ENCODE measurements around the gene HBE1.
"Not testable (repeated sequence)": the region's sequence is repeated elsewhere in the genome, so short reads cannot be mapped to it uniquely, and the experiment has no call there.

The HBE1 gene

DNA sequence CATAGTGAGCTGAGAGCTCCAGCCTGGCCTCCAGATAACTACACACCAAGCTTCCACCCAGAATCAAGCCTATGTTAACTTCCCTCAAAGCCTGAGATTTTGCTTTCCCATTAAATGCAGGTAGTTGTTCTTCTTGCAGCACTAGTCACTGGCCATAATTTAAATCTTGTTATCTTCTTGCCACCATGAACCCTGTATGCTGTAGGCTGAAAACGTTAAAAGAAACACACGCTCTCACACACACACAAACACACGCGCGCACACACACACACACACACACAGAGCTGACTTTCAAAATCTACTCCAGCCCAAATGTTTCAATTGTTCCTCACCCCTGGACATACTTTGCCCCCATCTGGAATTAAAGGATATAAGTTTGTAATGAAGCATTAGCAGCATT lies 16.3 kb downstream of the HBE1 start:
- DNase-seq (ENCODE audit: low read depth) = not testable (repeated sequence)

DNA sequence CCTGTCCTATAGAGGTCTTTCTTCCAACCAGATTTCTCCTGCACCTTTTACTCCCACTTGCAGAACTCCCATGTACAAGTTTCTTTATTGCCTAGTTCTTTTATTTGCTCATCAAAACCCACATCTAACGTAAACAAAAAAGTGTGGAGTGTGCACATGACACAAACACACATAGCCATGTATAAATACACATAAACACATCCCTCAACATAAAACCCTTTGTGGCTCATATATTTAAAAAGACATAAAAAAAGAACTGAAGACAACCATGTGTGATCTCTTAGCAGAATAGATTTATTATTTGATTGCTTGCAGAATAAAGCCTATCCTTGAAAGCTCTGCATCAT lies 16.9 kb downstream of the HBE1 start:
- DNase-seq (ENCODE audit: low read depth) = no peak

DNA sequence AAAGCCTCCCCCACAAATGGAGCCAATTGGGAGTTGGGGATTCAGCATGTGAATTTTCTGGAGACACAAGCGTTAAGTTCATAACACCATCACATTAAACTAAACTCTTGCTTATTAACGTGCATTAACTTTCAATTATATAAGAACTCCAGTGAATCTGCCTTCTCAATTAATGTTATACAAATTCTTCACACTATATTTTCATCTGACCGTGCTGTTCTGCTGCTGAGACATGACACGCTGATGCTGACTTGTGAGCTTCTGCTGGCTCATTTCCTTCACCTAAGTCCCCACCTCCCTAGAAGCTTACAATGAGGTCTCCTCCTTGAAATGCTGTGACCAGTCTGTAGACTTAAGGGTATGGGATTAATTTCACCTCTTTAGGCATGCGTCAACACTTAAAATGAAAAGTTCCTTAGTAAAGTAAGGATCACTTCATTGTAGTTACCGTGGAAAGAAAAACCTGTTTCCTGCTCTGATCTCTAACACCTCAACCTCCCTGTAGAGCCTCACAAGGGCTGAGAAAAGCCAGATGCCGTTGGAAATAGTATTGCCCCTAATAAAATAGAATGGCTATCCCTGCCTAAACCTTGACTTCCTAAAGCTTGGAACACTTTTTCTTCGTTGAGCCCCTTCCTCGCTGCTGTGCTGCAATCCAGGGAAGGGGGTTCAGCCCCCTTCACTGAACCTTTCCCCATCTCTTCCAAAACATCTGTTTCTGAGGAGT lies 17.4 kb downstream of the HBE1 start:
- no peak for DNase-seq (ENCODE audit: low read depth)

DNA sequence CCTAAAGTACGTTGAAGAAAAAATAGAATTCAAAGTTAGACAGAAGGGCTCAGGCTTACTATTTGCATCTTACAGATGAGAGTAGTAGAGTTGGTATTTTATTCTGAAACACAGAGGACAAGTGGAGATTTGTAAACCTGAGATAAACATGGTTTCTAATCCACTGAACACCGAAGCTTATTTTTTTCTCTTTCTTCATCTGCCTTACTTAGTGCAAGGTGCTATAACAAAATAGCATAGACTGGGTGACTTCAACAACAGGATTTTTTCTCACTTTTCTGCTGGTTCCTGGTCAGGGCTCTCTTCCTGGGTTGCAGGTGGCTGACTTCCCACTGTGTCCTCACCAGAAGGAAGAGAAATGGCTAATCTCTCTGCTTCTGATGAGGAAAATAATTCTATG lies 18.0 kb downstream of the HBE1 start:
- DNase-seq (ENCODE audit: low read depth) = no peak

DNA sequence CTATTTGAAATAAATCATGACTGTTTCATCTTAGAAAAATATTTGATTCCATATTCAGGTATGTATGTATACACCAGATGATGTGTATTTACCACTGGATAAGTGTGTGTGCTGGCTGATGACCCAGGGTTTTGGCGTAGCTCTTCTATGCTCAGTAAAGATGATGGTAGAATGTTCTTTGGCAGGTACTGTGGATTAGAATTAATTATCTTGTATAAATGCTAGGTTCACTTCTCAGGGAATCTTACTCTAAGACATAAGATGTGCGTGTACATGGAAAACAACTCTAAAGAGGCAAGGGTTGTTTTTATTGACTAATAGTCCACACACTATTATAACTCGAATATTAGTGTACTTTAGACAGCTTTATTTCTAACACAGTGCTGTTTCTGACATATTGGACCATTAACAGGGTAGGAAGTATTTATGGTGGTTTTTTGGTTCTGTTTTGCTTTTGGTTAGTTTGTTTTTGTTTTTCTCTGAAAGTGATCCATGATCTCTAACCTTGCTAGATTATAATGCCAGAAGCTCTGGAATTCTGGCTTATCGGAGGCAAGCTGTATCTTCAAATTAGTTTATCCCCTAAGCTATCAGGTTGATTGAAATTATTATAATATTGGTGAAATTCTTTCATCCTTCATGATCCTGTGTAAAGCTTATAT lies 19.1 kb downstream of the HBE1 start:
- no peak for DNase-seq (ENCODE audit: low read depth)

DNA sequence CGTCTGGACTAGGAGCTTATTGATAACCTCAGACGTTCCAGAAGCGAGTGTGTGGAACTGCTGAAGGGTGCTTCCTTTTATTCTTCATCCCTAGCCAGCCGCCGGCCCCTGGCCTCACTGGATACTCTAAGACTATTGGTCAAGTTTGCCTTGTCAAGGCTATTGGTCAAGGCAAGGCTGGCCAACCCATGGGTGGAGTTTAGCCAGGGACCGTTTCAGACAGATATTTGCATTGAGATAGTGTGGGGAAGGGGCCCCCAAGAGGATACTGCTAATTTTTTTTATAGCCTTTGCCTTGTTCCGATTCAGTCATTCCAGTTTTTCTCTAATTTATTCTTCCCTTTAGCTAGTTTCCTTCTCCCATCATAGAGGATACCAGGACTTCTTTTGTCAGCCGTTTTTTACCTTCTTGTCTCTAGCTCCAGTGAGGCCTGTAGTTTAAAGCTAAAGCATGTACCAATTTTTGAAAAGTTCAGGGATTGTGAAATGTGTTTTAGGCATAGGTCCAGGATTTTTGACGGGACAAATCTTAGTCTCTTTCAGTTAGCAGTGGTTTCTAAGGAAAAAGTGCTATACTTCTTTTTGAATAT lies 19.8 kb downstream of the HBE1 start, which contains the start of gene HBG1:
Gene HBG1, minus strand, starts transcription at position 51 of the 590 bp plus-strand sequence. CDS start 53 bp downstream, outside the sequence.
- DNase-seq (ENCODE audit: low read depth) = not testable (repeated sequence)

DNA sequence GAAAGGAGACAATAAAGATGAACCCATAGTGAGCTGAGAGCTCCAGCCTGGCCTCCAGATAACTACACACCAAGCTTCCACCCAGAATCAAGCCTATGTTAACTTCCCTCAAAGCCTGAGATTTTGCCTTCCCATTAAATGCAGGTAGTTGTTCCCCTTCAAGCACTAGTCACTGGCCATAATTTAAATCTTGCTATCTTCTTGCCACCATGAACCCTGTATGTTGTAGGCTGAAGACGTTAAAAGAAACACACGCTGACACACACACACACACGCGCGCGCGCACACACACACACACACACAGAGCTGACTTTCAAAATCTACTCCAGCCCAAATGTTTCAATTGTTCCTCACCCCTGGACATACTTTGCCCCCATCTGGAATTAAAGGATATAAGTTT lies 21.2 kb downstream of the HBE1 start:
- not testable (repeated sequence) for DNase-seq (ENCODE audit: low read depth)

DNA sequence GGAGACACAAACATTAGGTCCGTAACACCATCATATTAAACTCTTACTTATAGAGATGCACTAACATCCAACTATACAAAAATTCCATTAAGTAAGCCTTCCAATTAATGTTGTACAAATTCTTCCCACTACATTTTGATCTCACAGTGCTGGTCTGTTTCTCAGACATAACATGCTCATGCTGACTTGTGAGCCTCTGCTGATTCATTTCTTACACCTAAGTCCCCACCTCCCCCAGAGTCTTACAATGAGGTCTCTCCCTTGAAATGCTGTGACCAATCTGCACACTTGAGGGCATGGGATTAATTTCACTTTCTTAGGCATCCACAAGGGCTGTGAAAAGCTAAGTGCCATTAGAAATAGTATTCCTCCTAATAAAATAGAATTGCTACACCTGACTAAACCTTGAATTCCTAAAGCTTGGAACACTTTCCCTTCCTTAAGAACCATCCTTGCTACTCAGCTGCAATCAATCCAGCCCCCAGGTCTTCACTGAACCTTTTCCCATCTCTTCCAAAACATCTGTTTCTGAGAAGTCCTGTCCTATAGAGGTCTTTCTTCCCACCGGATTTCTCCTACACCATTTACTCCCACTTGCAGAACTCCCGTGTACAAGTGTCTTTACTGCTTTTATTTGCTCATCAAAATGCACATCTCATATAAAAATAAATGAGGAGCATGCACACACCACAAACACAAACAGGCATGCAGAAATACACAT lies 22.1 kb downstream of the HBE1 start:
- no peak for DNase-seq (ENCODE audit: low read depth)

DNA sequence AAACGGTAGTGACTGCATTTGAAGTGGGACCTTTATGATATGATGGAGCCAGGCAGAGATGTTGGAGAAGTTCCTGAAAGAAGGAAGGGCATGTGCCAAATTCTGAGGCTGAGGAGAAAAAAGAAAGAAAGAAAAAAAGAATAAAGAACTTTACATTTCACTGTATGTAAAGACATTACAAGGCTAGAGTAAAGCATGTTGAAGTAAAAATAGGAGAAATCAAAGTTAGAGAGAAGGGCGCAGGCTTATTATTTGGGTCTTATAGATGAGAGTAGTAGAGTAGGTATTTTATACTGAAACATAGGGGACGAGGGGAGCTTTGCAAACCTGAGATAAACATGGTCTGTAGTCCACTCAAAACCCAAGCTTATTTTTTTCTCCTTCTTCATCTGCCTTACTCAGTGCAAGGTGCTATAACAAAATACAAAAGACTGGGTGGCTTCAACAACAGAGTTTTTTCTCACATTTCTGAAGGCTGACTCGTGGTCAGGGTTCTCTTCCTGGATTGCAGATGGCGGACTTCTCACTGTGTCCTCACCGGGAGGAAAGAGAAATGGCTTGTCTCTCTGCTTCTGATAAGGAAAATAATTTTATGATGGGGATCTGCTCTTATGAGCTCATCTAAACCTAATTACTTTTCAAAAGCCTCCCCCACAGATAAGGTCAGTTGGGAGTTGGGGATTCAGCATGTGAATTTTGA lies 22.8 kb downstream of the HBE1 start:
- DNase-seq (ENCODE audit: low read depth) = no peak

DNA sequence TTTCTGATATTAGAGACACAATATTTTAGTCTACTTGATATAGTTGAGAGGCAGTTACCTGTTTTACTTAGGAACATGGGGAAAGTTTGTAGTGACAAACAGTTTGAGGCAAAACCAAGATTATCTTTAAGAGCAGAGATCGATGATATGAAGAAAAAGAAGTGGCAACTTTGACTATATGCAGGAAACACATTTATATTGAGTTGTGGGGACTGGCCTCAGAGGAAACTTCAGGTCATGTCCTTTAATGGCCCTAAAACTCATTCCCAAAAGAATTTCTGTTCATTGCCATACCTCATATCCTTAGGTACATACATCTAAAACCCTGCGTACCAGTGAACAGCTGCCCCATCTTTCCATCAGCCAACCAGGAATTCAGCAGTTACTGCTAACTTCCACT lies 24.6 kb downstream of the HBE1 start:
- DNase-seq (ENCODE audit: low read depth) = no peak

DNA sequence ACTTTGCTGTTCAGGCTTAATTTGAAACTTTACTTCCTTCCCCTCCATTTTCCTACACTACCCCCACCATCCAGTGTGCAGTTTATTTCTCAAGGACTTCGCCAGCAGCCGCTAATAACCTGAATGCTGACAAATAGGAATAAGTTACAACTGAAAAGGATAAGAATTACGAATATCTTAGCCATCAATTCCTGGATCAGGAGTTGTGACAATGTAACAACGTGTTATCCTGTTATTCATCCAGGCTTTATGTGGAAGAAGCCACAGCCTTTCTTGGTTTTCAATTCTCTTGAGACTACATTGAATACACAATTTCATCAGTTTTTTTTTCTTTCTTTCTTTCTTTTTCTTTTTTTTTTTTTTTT lies 25.9 kb downstream of the HBE1 start:
- DNase-seq (ENCODE audit: low read depth) = no peak

DNA sequence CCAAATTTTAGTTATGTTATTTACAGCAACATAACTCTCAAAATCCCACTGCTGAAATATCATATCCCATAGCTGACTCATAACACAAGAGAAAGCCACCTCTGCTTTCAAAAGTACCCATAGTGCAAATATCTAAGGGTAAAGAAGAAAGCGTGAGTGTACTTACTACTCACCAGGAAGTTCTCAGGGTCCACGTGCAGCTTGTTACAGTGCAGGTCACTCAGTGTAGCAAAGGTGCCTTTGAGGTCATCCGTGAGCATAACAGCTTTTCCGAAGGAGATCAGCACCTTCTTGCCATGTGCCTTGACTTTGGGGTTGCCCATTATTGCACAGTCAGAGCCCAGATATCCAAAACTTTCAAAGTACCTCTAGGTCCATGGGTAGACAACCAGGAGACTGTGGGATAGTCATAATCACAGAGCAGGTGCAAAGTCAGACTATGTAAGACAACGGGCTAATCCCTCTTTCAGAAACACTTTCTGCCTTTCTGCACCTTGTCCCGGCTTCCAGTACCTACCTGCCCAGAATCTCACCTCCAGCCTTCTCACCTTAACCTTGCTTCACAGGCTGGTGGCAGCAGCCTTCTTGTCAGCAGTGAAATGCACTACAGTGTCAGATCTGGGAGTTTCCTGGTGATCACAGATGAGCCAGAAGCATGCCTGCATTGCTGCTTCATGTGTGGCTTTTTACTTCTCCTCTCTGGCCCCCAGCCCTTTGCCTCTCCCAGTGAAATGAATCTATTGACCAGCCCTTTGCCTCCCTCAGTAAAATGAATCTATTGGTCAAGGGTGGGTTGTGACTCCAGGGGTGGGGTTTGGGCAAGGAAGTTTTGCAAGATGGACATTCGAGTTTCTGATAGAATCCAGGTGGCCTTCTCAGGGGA lies 26.6 kb downstream of the HBE1 start:
- DNase-seq (ENCODE audit: low read depth) = no peak

DNA sequence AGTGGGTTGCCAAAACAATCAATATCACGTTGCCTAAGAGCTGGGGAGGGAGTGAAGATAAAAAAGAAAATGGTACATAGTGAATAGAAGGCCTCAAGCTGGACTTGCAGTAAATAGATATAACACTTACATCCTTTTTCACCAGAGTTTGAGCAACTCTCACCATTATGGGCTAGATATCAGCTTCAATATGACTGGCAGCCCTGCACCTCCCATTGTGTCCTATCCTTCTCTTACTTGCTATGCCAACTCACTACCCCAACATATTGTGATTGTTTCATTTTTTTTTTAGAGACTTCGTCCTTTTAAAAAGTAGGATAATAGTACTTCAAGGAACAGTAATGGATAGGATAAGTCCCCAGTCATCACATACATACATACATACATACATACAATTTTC lies 27.5 kb downstream of the HBE1 start:
- no peak for DNase-seq (ENCODE audit: low read depth)

DNA sequence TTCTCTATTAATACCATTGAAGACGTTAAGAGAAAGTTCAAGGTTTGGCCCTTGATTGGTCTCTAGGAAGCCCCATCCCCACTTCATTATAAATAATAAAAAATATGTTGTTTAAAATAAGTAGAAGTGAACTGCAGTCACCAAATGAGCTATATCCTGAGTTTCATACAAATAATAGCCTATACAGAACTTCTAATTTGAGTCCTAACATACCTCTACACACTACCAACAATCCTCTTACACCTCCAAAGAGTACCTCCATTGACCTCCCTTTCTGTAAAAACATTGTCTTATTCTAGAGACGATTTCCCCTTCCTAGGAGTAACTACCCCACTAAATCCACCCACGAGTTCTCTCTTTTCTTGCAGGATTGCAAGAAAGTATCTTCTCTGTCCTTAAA lies 28.3 kb downstream of the HBE1 start:
- no peak for DNase-seq (ENCODE audit: low read depth)

DNA sequence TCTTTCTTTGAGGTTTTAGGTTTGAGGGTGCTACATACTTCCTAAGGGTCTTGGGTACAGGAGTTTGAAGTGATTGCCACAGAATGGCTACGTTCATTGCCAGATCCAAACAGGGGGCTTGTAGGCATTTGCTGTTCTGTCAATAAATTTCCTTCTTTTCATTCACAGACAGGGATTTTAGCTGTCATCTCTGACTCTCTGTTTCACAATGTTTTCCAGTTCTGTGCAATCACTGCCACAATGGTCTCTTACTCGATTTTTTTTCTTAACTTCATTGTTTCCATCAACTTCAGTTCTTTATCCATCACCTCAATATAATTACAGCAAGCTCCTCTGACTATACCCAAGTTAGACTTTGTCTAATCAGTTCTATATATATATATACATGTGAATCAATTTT lies 29.3 kb downstream of the HBE1 start:
- DNase-seq (ENCODE audit: low read depth) = no peak

DNA sequence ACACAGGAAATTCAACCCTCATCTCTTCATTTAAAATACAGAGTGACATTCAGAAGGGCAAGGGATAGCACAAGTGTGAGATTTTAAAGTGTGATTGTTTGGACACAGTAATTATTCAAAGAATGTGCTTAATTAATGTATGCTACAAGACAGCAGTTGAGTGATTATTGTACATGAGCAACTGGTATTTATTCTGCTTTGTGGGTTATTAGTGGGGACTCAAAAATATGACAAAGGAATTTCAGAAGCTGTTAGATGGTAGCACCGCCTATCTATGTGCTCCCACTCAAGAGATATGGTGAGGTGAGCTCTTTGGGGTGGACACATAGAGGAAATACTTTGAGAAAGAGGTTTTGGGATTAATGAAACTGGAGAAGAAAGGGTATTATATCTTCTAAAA lies 29.7 kb downstream of the HBE1 start:
- DNase-seq (ENCODE audit: low read depth) = no peak

DNA sequence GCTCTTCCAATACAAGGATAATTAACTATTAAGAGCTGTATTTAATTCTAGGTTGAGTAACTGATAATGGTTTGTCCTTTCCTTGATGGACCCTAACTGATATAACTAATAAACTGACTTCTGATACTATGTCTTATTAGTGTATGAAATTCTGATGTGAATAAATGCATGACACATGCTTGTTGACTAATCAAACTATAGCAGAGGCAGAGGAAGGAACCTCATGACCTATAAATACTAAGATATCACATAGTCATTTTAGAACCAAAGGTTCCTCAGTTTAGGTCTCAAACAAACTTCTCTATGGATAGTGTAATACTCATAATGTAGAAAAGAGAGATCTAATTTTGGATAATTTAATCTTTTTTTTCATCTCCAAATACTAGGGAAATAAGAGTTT lies 30.7 kb downstream of the HBE1 start:
- no peak for DNase-seq (ENCODE audit: low read depth)

DNA sequence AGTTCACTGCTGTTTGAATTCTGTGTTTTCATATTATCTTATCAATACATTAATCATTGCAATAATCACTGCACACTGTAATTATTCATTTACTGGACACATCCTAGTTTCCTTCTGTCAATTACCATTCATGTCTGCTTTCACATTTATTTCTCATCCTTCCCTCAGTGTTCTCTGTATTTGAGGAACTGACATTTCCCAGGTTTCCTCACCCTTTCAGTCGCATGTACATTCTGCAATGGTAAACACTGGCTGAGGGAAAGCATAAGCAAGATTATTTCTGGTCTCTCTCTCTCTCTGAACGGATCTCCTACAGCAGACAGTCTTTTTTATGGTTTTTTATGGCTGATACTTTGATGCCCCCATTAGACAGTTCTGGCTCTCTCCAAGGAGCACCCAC lies 31.3 kb downstream of the HBE1 start:
- no peak for DNase-seq (ENCODE audit: low read depth)

DNA sequence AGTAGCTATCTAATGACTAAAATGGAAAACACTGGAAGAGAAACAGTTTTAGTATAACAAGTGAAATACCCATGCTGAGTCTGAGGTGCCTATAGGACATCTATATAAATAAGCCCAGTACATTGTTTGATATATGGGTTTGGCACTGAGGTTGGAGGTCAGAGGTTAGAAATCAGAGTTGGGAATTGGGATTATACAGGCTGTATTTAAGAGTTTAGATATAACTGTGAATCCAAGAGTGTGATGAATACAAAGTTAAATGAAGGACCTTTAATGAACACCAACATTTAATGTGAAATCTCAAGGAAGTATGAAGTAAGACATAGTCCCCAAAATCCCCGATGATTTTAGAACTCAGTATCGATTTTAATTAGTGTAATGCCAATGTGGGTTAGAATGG lies 32.3 kb downstream of the HBE1 start:
- no peak for DNase-seq (ENCODE audit: low read depth)

DNA sequence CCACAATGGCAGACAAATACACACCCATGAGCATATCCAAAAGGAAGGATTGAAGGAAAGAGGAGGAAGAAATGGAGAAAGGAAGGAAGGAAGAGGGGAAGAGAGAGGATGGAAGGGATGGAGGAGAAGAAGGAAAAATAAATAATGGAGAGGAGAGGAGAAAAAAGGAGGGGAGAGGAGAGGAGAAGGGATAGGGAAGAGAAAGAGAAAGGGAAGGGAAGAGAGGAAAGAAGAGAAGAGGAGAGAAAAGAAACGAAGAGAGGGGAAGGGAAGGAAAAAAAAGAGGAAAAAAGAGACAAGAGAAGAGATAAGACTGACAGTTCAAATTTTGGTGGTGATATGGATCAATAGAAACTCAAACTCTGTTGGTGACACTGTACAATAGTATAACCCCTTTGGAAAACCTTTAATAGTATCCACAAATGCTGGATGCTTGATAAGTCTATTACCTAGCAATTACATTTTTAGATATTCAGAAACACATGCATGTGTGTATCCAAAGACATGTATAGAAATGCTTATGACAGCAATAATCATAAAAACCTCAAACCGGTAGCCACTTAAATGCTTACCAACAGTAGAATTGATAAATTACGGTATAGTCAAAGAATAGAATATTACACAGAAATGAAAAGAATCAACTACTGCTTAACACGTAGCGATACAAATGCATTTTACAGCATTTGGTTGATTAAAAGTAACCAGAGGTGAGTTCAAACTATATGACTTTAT lies 34.2 kb downstream of the HBE1 start:
- DNase-seq (ENCODE audit: low read depth) = no peak

DNA sequence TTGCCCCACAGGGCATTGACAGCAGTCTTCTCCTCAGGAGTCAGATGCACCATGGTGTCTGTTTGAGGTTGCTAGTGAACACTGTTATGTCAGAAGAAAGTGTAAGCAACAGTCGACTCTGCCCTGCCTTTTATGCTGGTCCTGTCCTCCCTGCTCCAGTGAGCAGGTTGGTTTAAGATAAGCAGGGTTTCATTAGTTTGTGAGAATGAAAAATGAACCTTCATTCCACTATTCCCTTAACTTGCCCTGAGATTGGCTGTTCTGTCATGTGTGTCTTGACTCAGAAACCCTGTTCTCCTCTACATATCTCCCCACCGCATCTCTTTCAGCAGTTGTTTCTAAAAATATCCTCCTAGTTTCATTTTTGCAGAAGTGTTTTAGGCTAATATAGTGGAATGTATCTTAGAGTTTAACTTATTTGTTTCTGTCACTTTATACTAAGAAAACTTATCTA lies 35.3 kb downstream of the HBE1 start, which contains the start of gene HBD:
Gene HBD, minus strand, starts transcription at position 103 of the 454 bp plus-strand sequence. Its CDS starts 50 bp downstream, at position 53.
- DNase-seq (ENCODE audit: low read depth) = no peak

Measured in stimulated activated CD8-positive, alpha-beta memory T cell treated with anti-CD3 and anti-CD28 coated beads, Interleukin-15, amount 100 ng/mL, for 24 hours (primary cell).